Renal cortex interstitium (tissue), 11 donors: ENCODE measurements around the gene TOP3A. TPM values are rescaled to one million over a fixed set of nuclear protein-coding genes. Genes with fewer than 3 reads are reported as not detected.

Experiments used
- DNase-seq, 11 donors: peaks; one replicate each; pipeline ENCODE4 v3.0.0-alpha.2; 2013; ENCODE audit warnings: low read depth in 9 of 11, low spot score in 4 of 11; ENCODE audit errors: extremely low read depth in 1 of 11
- polyA plus RNA-seq, 3 donors: library from polyadenylated mRNA; unstranded; fragments of 120-200 nt; gene quantifications; one replicate each; pipeline ENCODE4 v1.2.1, GENCODE V29; 2013; ENCODE audit not compliant: insufficient read length in 3 of 3

Gene TOP3A
- polyA plus RNA-seq, 3 donors, result 43.4 to 50.2 (median 48.6) TPM

- DNase-seq, result no peak
These were observed 69.6 kb downstream of the TOP3A start for GRCh38 chr17:18245038-18245776.

GRCh38 chr17:18241229-18241871 lies 73.4 kb downstream of the TOP3A start:
- no peak for DNase-seq

- no peak for DNase-seq
These were observed 74.3 kb downstream of the TOP3A start for GRCh38 chr17:18240449-18240848.

GRCh38 chr17:18238299-18238698 lies 76.5 kb downstream of the TOP3A start:
- no peak for DNase-seq

- no peak for DNase-seq
These were observed 77.3 kb downstream of the TOP3A start for GRCh38 chr17:18237461-18237860.

GRCh38 chr17:18236494-18236893 lies 78.3 kb downstream of the TOP3A start:
- DNase-seq, result no peak

- DNase-seq, result no peak
These were observed 79.0 kb downstream of the TOP3A start for GRCh38 chr17:18235743-18236256.

GRCh38 chr17:18234853-18235380 lies 79.9 kb downstream of the TOP3A start:
- DNase-seq, result no peak

- DNase-seq, result no peak
These were observed 80.8 kb downstream of the TOP3A start for GRCh38 chr17:18233803-18234518.

GRCh38 chr17:18231164-18231563 lies 83.6 kb downstream of the TOP3A start:
- DNase-seq, result no peak

- DNase-seq, result no peak
These were observed 84.3 kb downstream of the TOP3A start for GRCh38 chr17:18230288-18231141.

GRCh38 chr17:18229771-18230170 lies 85.0 kb downstream of the TOP3A start:
- DNase-seq, result no peak

GRCh38 chr17:18229254-18229653 lies 85.5 kb downstream of the TOP3A start:
- no peak for DNase-seq

- DNase-seq, result no peak
These were observed 86.6 kb downstream of the TOP3A start for GRCh38 chr17:18228176-18228682.

- DNase-seq, result no peak
These were observed 87.2 kb downstream of the TOP3A start for GRCh38 chr17:18227635-18228034.

GRCh38 chr17:18226284-18226945 lies 88.4 kb downstream of the TOP3A start:
- no peak for DNase-seq

GRCh38 chr17:18225642-18226283 lies 89.0 kb downstream of the TOP3A start:
- DNase-seq, result no peak
